SK-N-SH (cell line): Measurements from ENCODE around the gene AK2. TPM values are rescaled to one million over a fixed set of nuclear protein-coding genes. Genes with fewer than 3 reads are reported as not detected.

ENCODE experiments used
- CTCF ChIA-PET: fragments of 300-600, 350-600 bp; formaldehyde crosslinking; extraction: SDS; loops from one replicate; lab custom pipeline; 2021; lab: Yijun Ruan, JAX
- POLR2A ChIA-PET: fragments of 350-600 bp; sonication (Branson Sonifier 250); formaldehyde crosslinking; extraction: SDS; loops from one replicate; lab custom pipeline; 2020; ENCODE audit warnings: antibody characterized with exemption, inconsistent platforms; lab: Yijun Ruan, JAX
- DNase-seq: peaks from one replicate; pipeline ENCODE4 v3.0.0; 2012
- H2AFZ ChIP-seq: fragments of 200-600 bp; sonication (generic); 2 replicates; pipeline ENCODE4 v1.8.1; 2016; ENCODE audit warnings: antibody characterized with exemption, mild to moderate bottlenecking, low read depth
- H3F3A ChIP-seq: fragments of 200-600 bp; sonication (generic); replicated peaks from 2 replicates; pipeline ENCODE3; 2016; ENCODE audit warnings: antibody characterized with exemption, mild to moderate bottlenecking; ENCODE audit not compliant: insufficient read depth
- H3K27ac ChIP-seq, 2 experiments: fragments of 200-500 bp in 1 of 2; fragments of 200-600 bp in 1 of 2; sonication (Bioruptor generic) in 1 of 2; sonication (generic), shearing (Covaris generic) in 1 of 2; 2 replicates each; pipeline versions ENCODE4 v1.5.1 to v1.6.1; 2014 to 2016; ENCODE audit warnings: low read depth in 2 of 2, inconsistent platforms in 1 of 2, low read length in 1 of 2, mild to moderate bottlenecking in 1 of 2, mixed read lengths in 1 of 2
- H3K27me3 ChIP-seq: fragments of 200-600 bp; sonication (generic), shearing (Covaris generic); 2 replicates; pipeline ENCODE4 v1.6.1; 2016; ENCODE audit warnings: mixed run types; ENCODE audit not compliant: insufficient read depth
- H3K36me3 ChIP-seq, 2 experiments: fragments of 200-500 bp in 1 of 2; fragments of 200-600 bp in 1 of 2; sonication (Bioruptor generic) in 1 of 2; sonication (generic) in 1 of 2; replicated peaks in 1 of 2; 2 replicates each; pipeline versions ENCODE3 to v1.5.1; 2014 to 2016; ENCODE audit warnings: low read length in 1 of 2, mild to moderate bottlenecking in 1 of 2; ENCODE audit not compliant: insufficient read depth in 2 of 2, control insufficient read depth in 1 of 2
- H3K4me1 ChIP-seq, 2 experiments: fragments of 200-500 bp in 1 of 2; fragments of 200-600 bp in 1 of 2; sonication (Bioruptor generic) in 1 of 2; sonication (generic), shearing (Covaris generic) in 1 of 2; 2 replicates each; pipeline versions ENCODE4 v1.5.1 to v1.6.1; 2014 to 2016; ENCODE audit warnings: low read depth in 1 of 2, low read length in 1 of 2, mixed run types in 1 of 2; ENCODE audit not compliant: insufficient read depth in 2 of 2, control insufficient read depth in 1 of 2
- H3K4me2 ChIP-seq: fragments of 200-600 bp; sonication (generic), shearing (Covaris generic); 2 replicates; pipeline ENCODE4 v1.6.1; 2017; ENCODE audit warnings: mixed run types
- H3K4me3 ChIP-seq, 2 experiments: fragments of 200-500 bp in 1 of 2; fragments of 200-600 bp in 1 of 2; sonication (Bioruptor generic) in 1 of 2; sonication (generic), shearing (Covaris generic) in 1 of 2; 2 replicates each; pipeline versions ENCODE4 v1.5.1 to v1.8.1; 2014 to 2016; ENCODE audit warnings: low read depth in 2 of 2, inconsistent platforms in 1 of 2, low read length in 1 of 2, mild to moderate bottlenecking in 1 of 2, mixed read lengths in 1 of 2, moderate library complexity in 1 of 2
- H3K79me2 ChIP-seq: fragments of 200-600 bp; sonication (generic); 2 replicates; pipeline ENCODE4 v1.8.1; 2017; ENCODE audit warnings: mild to moderate bottlenecking; ENCODE audit not compliant: insufficient read depth
- H3K9ac ChIP-seq: fragments of 200-600 bp; sonication (generic); 2 replicates; pipeline ENCODE4 v1.6.1; 2017; ENCODE audit warnings: mixed run types
- H3K9me2 ChIP-seq: fragments of 200-600 bp; sonication (generic); 2 replicates; pipeline ENCODE4 v1.6.1; 2017; ENCODE audit warnings: mixed run types
- H3K9me3 ChIP-seq: fragments of 200-600 bp; sonication (generic); 2 replicates; pipeline ENCODE4 v1.6.1; 2017; ENCODE audit warnings: mixed run types, mild to moderate bottlenecking, moderate library complexity
- H4K20me1 ChIP-seq: fragments of 200-600 bp; sonication (generic); 2 replicates; pipeline ENCODE4 v1.6.1; 2017; ENCODE audit warnings: mild to moderate bottlenecking, mixed run types; ENCODE audit not compliant: insufficient read depth
- PBX3 ChIP-seq: IDR thresholded peaks from 2 replicates; pipeline ENCODE4; 2012
- RCOR1 ChIP-seq: fragments of 150-350 bp; IDR thresholded peaks from 2 replicates; pipeline ENCODE4 v1.6.1; 2017; ENCODE audit warnings: antibody characterized with exemption, low read length
- REST ChIP-seq: IDR thresholded peaks from 2 replicates; pipeline ENCODE4 v1.6.1; 2012; ENCODE audit warnings: mild to moderate bottlenecking, low read depth, low read length, moderate library complexity
- RFX5 ChIP-seq: IDR thresholded peaks from 2 replicates; pipeline ENCODE4 v1.6.1; 2012; ENCODE audit warnings: mild to moderate bottlenecking, improper control_type of control experiment, low read length
- RXRA ChIP-seq: IDR thresholded peaks from 2 replicates; pipeline ENCODE4 v1.4.0; 2012; ENCODE audit warnings: low read depth, mild to moderate bottlenecking, borderline replicate concordance
- SIN3A ChIP-seq: IDR thresholded peaks from 2 replicates; pipeline ENCODE4 v1.6.1; 2012; ENCODE audit warnings: low read depth, mild to moderate bottlenecking, low read length, moderate library complexity, borderline replicate concordance
- SMC3 ChIP-seq: IDR thresholded peaks from 2 replicates; pipeline ENCODE4 v1.6.1; 2012; ENCODE audit warnings: low read depth, low read length, improper control_type of control experiment
- TAF1 ChIP-seq: IDR thresholded peaks from 2 replicates; pipeline ENCODE4 v1.6.1; 2012; ENCODE audit warnings: low read depth, mild to moderate bottlenecking, low read length, moderate library complexity, borderline replicate concordance
- USF1 ChIP-seq: IDR thresholded peaks from 2 replicates; pipeline ENCODE4 v1.4.0; 2012; ENCODE audit warnings: low read depth, borderline replicate concordance
- ZBTB33 ChIP-seq: IDR thresholded peaks from 2 replicates; pipeline ENCODE4 v1.4.0; 2012; ENCODE audit warnings: low read depth, borderline replicate concordance
- WGBS: methylation state at CpG from one replicate; pipeline ENCODE4 v1.1.6; 2017; ENCODE audit warnings: low lambda C conversion rate; 5-methylcytosine and 5-hydroxymethylcytosine counted together
- polyA plus RNA-seq, 3 experiments: library from polyadenylated mRNA; depleted of rRNA; stranded (reverse); fragments of >200 nt; gene quantifications; 2 replicates each; pipeline ENCODE4 v1.2.3, GENCODE V29; 2012
- TF ChIP-seq, protein P1 (sequence below): fragments of 200-600 bp; sonication (generic); IDR thresholded peaks from 2 replicates; pipeline ENCODE4 v1.6.1; 2017; ENCODE audit warnings: antibody characterized with exemption, mild to moderate bottlenecking, moderate library complexity
- TF ChIP-seq, protein P2 (sequence below): fragments of 150-350 bp; IDR thresholded peaks from 2 replicates; pipeline ENCODE4 v1.6.1; 2016; ENCODE audit warnings: mild to moderate bottlenecking, low read depth, low read length
- TF ChIP-seq, protein P3 (sequence below): IDR thresholded peaks from 2 replicates; pipeline ENCODE4 v1.4.0; 2012; ENCODE audit warnings: low read depth

Gene AK2
- polyA plus RNA-seq, 1 of the 3 experiments (the other 2 are of a cell fraction), result 191 TPM

GRCh38 chr1:33056426-33056825 is 19.7 kb upstream of the AK2 start:
- DNase-seq, result no peak
- Histone ChIP-seq H3K9ac (no peak overlapping the region), H3K9me3 (no peaks in the 10 kb centered on the region), H2AFZ (no peak overlapping the region), H3F3A (peaks cover 9% of the 10 kb centered on the region), H3K9me2 (no peaks in the 10 kb centered on the region), H3K4me2 (no peak overlapping the region), H3K79me2 (no peaks in the 10 kb centered on the region), H4K20me1 (no peaks in the 10 kb centered on the region), H3K4me3 (no peak overlapping the region), H3K36me3 (no peaks in the 10 kb centered on the region), H3K27me3 (no peaks in the 10 kb centered on the region), H3K4me1 (peaks cover 0 to 12% of the 10 kb centered on the region in 2 experiments; a peak in 1 of 4 replicates), H3K27ac (no peak overlapping the region)
- 81% methylated on average over 3 of the region's 3 CpGs for WGBS
- ChIA-PET CTCF (interaction anchor here (0.7 to 8.8 kb wide), 12 partner anchors 9 to 234 kb away, joined by 3 to 120 read pairs (median 6); partner anchors contain the start of gene AZIN2), POLR2A (interaction anchor here (1.2 kb wide), 1 partner anchor 11 kb away, joined by 4 read pairs; no protein-coding TSS in a partner anchor)
- TF ChIP-seq, protein P1, sequence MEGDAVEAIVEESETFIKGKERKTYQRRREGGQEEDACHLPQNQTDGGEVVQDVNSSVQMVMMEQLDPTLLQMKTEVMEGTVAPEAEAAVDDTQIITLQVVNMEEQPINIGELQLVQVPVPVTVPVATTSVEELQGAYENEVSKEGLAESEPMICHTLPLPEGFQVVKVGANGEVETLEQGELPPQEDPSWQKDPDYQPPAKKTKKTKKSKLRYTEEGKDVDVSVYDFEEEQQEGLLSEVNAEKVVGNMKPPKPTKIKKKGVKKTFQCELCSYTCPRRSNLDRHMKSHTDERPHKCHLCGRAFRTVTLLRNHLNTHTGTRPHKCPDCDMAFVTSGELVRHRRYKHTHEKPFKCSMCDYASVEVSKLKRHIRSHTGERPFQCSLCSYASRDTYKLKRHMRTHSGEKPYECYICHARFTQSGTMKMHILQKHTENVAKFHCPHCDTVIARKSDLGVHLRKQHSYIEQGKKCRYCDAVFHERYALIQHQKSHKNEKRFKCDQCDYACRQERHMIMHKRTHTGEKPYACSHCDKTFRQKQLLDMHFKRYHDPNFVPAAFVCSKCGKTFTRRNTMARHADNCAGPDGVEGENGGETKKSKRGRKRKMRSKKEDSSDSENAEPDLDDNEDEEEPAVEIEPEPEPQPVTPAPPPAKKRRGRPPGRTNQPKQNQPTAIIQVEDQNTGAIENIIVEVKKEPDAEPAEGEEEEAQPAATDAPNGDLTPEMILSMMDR, result no peak
- TF ChIP-seq, protein P2, sequence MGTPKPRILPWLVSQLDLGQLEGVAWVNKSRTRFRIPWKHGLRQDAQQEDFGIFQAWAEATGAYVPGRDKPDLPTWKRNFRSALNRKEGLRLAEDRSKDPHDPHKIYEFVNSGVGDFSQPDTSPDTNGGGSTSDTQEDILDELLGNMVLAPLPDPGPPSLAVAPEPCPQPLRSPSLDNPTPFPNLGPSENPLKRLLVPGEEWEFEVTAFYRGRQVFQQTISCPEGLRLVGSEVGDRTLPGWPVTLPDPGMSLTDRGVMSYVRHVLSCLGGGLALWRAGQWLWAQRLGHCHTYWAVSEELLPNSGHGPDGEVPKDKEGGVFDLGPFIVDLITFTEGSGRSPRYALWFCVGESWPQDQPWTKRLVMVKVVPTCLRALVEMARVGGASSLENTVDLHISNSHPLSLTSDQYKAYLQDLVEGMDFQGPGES, result no peak
- no peak for TF ChIP-seq USF1
- TF ChIP-seq ZBTB33, result no peak
- no peak for TF ChIP-seq RFX5
- TF ChIP-seq RCOR1, result no peak

DNA sequence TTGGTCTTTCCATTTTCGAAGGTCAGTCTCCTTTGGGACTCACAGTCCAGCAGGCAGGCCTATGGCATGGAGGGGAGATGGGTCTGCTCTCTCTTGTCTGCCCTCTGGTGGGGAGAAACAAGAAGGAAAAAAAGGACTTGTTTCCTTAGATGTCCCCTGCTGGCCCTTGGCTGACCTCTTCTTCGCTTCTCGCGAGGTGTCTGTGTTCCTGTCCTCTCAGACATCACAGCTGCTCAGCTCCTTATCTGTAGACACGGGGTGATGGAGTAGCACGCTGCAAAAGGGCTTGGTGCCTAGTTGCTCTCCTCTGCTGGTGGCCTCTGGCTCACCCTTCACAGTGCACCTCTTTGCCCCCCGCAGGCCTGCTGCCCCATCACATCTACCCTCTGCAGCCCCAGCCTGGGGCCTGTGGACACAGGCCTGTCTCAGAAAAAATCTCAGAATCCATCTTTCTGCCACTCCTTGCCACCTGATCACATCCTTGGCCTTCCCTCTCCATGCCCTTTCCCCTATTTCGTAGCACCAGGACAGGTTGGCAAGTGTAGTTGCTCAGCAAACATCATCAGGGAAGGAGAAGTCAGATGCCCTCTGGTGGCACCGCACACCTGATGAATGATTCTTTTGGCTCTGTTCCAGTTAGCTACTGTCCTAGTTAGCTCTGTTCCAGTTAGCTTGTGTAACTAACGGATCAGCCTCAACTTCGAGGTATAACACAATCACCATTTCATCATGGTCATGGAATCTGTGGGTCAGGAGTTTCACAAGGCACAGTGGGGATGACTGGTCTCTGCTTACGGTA is 18.7 kb upstream of the AK2 start:
- Histone ChIP-seq H3K9ac (no peak overlapping the region), H3K4me3 (no peak overlapping the region), H3K27me3 (no peaks in the 10 kb centered on the region), H2AFZ (no peak overlapping the region), H3K27ac (peak overlapping the region in 1 of 2 experiments; percentile 56; a peak in 1 of 4 replicates), H3K9me3 (no peaks in the 10 kb centered on the region), H3K4me2 (no peak overlapping the region), H3K9me2 (no peaks in the 10 kb centered on the region), H3F3A (peaks cover 1% of the 10 kb centered on the region), H4K20me1 (no peaks in the 10 kb centered on the region), H3K36me3 (no peaks in the 10 kb centered on the region), H3K79me2 (no peaks in the 10 kb centered on the region), H3K4me1 (peaks cover 3 to 10% of the 10 kb centered on the region in 2 experiments; a peak in 2 of 4 replicates)
- ChIA-PET POLR2A (no interaction called here), CTCF (interaction anchor here (0.6 to 8.8 kb wide), 40 partner anchors 8 to 655 kb away, joined by 3 to 120 read pairs (median 4); partner anchors contain the start of gene AZIN2)
- peak; percentile 85 for DNase-seq
- 49% methylated on average over 12 of the region's 12 CpGs for WGBS
- TF ChIP-seq REST, result no peak
- no peak for TF ChIP-seq SIN3A
- TF ChIP-seq RXRA, result peak; percentile 66; the same call in 1 of the 2 replicates
- TF ChIP-seq, protein P3, sequence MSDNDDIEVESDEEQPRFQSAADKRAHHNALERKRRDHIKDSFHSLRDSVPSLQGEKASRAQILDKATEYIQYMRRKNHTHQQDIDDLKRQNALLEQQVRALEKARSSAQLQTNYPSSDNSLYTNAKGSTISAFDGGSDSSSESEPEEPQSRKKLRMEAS, result no peak
- TF ChIP-seq PBX3, result no peak
- TF ChIP-seq SMC3, result peak; percentile 91
- no peak for TF ChIP-seq TAF1
